COLO668 (cell line): ENCODE results near the gene KRTAP5-1.

Source experiments
- DNase-seq: peaks from one replicate; lab custom pipeline; 2025; ENCODE audit not compliant: unreplicated experiment; lab: John Stamatoyannopoulos, UW

Gene KRTAP5-1

GRCh38 chr11:1572197-1573076, 12.6 kb downstream of the KRTAP5-1 start, which contains the start of gene DUSP8:
TSS of gene DUSP8 (minus strand) at chr11:1572271. CDS start at chr11:1565826, 6,445 bp downstream.
- DNase-seq: peak; percentile 83

GRCh38 chr11:1571760-1572196, 13.3 kb downstream of the KRTAP5-1 start:
- DNase-seq: no peak

GRCh38 chr11:1570896-1571759, 14.0 kb downstream of the KRTAP5-1 start:
- peak; percentile 43 for DNase-seq

GRCh38 chr11:1570531-1570895, 14.6 kb downstream of the KRTAP5-1 start:
- DNase-seq: no peak

GRCh38 chr11:1570001-1570453, 15.1 kb downstream of the KRTAP5-1 start:
- DNase-seq: no peak

- DNase-seq: no peak
Measured at GRCh38 chr11:1569251-1569780, 15.8 kb downstream of the KRTAP5-1 start.

- DNase-seq: peak; percentile 20
Measured at GRCh38 chr11:1568441-1568911, 16.6 kb downstream of the KRTAP5-1 start.

GRCh38 chr11:1567721-1568100, 17.4 kb downstream of the KRTAP5-1 start:
- DNase-seq: no peak

GRCh38 chr11:1567052-1567720, 17.9 kb downstream of the KRTAP5-1 start:
- DNase-seq: no peak

GRCh38 chr11:1566381-1567051, 18.6 kb downstream of the KRTAP5-1 start:
- no peak for DNase-seq

GRCh38 chr11:1565904-1566247, 19.2 kb downstream of the KRTAP5-1 start:
- DNase-seq: no peak

- no peak for DNase-seq
Measured at GRCh38 chr11:1565173-1565903, 19.7 kb downstream of the KRTAP5-1 start.

- DNase-seq: peak; percentile 75
Measured at GRCh38 chr11:1564535-1565172, 20.4 kb downstream of the KRTAP5-1 start.

GRCh38 chr11:1563697-1564534, 21.2 kb downstream of the KRTAP5-1 start:
- DNase-seq: peak; percentile 53

- no peak for DNase-seq
Measured at GRCh38 chr11:1563149-1563638, 21.9 kb downstream of the KRTAP5-1 start.

GRCh38 chr11:1562469-1563148, 22.5 kb downstream of the KRTAP5-1 start:
- DNase-seq: no peak

GRCh38 chr11:1561955-1562354, 23.1 kb downstream of the KRTAP5-1 start:
- DNase-seq: no peak

- no peak for DNase-seq
Measured at GRCh38 chr11:1561266-1561665, 23.8 kb downstream of the KRTAP5-1 start.
